Measurements from ENCODE around the gene PCDHB10.
"Not testable (repeated sequence)": the region's sequence is repeated elsewhere in the genome, so short reads cannot be mapped to it uniquely, and the experiment has no call there.

Gene PCDHB10

GRCh38 chr5:141174291-141175104, 17.7 kb upstream of the PCDHB10 start:
- H3K36me3 ChIP-seq (ENCODE audit: control insufficient read depth, low read depth, low read length); H3K4me3 ChIP-seq (ENCODE audit: low read length); H3K4me1 ChIP-seq (ENCODE audit: control insufficient read depth, low read depth, low read length); H3K9ac ChIP-seq (ENCODE audit: low read length); H3K27me3 ChIP-seq (ENCODE audit: control insufficient read depth, insufficient read depth, low read length); H3K27ac ChIP-seq (ENCODE audit: low read length): not testable (repeated sequence)
- peaks cover 15% of the 10 kb centered on the region for H3K9me3 ChIP-seq (ENCODE audit: control insufficient read depth, low read depth, low read length)

- no peaks in the 10 kb centered on the region for H3K27me3 ChIP-seq (ENCODE audit: control insufficient read depth, insufficient read depth, low read length)
- no peak overlapping the region for H3K27ac ChIP-seq (ENCODE audit: low read length)
- H3K4me3 ChIP-seq (ENCODE audit: low read length) = no peak overlapping the region
- no peak overlapping the region for H3K9ac ChIP-seq (ENCODE audit: low read length)
- peaks cover 15% of the 10 kb centered on the region for H3K9me3 ChIP-seq (ENCODE audit: control insufficient read depth, low read depth, low read length)
- H3K4me1 ChIP-seq (ENCODE audit: control insufficient read depth, low read depth, low read length) = no peaks in the 10 kb centered on the region
- no peaks in the 10 kb centered on the region for H3K36me3 ChIP-seq (ENCODE audit: control insufficient read depth, low read depth, low read length)
Observed at GRCh38 chr5:141175933-141176332, 16.2 kb upstream of the PCDHB10 start.

- not testable (repeated sequence) for H3K9ac ChIP-seq (ENCODE audit: low read length); H3K27ac ChIP-seq (ENCODE audit: low read length); H3K27me3 ChIP-seq (ENCODE audit: control insufficient read depth, insufficient read depth, low read length); H3K4me1 ChIP-seq (ENCODE audit: control insufficient read depth, low read depth, low read length); H3K4me3 ChIP-seq (ENCODE audit: low read length); H3K36me3 ChIP-seq (ENCODE audit: control insufficient read depth, low read depth, low read length)
- peaks cover 15% of the 10 kb centered on the region for H3K9me3 ChIP-seq (ENCODE audit: control insufficient read depth, low read depth, low read length)
Observed at GRCh38 chr5:141177577-141178191, 14.5 kb upstream of the PCDHB10 start, which contains the start of gene PCDHB8. Gene PCDHB8, plus strand, starts transcription at chr5:141177790. Its CDS starts 245 bp downstream, at chr5:141178035.

- not testable (repeated sequence) for H3K36me3 ChIP-seq (ENCODE audit: control insufficient read depth, low read depth, low read length); H3K9ac ChIP-seq (ENCODE audit: low read length); H3K4me1 ChIP-seq (ENCODE audit: control insufficient read depth, low read depth, low read length); H3K4me3 ChIP-seq (ENCODE audit: low read length); H3K27me3 ChIP-seq (ENCODE audit: control insufficient read depth, insufficient read depth, low read length); H3K27ac ChIP-seq (ENCODE audit: low read length)
- peaks cover 15% of the 10 kb centered on the region for H3K9me3 ChIP-seq (ENCODE audit: control insufficient read depth, low read depth, low read length)
Observed at GRCh38 chr5:141179371-141179770, 12.8 kb upstream of the PCDHB10 start.

GRCh38 chr5:141179876-141180275, 12.3 kb upstream of the PCDHB10 start:
- not testable (repeated sequence) for H3K27ac ChIP-seq (ENCODE audit: low read length); H3K9ac ChIP-seq (ENCODE audit: low read length); H3K4me3 ChIP-seq (ENCODE audit: low read length); H3K36me3 ChIP-seq (ENCODE audit: control insufficient read depth, low read depth, low read length); H3K27me3 ChIP-seq (ENCODE audit: control insufficient read depth, insufficient read depth, low read length); H3K4me1 ChIP-seq (ENCODE audit: control insufficient read depth, low read depth, low read length)
- H3K9me3 ChIP-seq (ENCODE audit: control insufficient read depth, low read depth, low read length) = peaks cover 15% of the 10 kb centered on the region

GRCh38 chr5:141180313-141180712, 11.8 kb upstream of the PCDHB10 start:
- no peak overlapping the region for H3K27ac ChIP-seq (ENCODE audit: low read length)
- no peak overlapping the region for H3K9ac ChIP-seq (ENCODE audit: low read length)
- no peaks in the 10 kb centered on the region for H3K27me3 ChIP-seq (ENCODE audit: control insufficient read depth, insufficient read depth, low read length)
- no peak overlapping the region for H3K4me3 ChIP-seq (ENCODE audit: low read length)
- H3K36me3 ChIP-seq (ENCODE audit: control insufficient read depth, low read depth, low read length) = no peaks in the 10 kb centered on the region
- H3K9me3 ChIP-seq (ENCODE audit: control insufficient read depth, low read depth, low read length) = peaks cover 15% of the 10 kb centered on the region
- H3K4me1 ChIP-seq (ENCODE audit: control insufficient read depth, low read depth, low read length) = no peaks in the 10 kb centered on the region

GRCh38 chr5:141182248-141182647, 9.9 kb upstream of the PCDHB10 start, which contains the start of gene PCDHB16:
Gene PCDHB16, plus strand, starts transcription at chr5:141182387. Its CDS starts 173 bp downstream, at chr5:141182560.
- Histone ChIP-seq H3K27me3 (ENCODE audit: control insufficient read depth, insufficient read depth, low read length) (no peaks in the 10 kb centered on the region), H3K9ac (ENCODE audit: low read length) (peak within 1 kb of the TSS; percentile 35), H3K4me1 (ENCODE audit: control insufficient read depth, low read depth, low read length) (no peaks in the 10 kb centered on the region), H3K9me3 (ENCODE audit: control insufficient read depth, low read depth, low read length) (peaks cover 5% of the 10 kb centered on the region), H3K27ac (ENCODE audit: low read length) (no peak within 1 kb of the TSS), H3K4me3 (ENCODE audit: low read length) (peak within 1 kb of the TSS; percentile 49), H3K36me3 (ENCODE audit: control insufficient read depth, low read depth, low read length) (no peaks in the 10 kb centered on the region)

- not testable (repeated sequence) for H3K9ac ChIP-seq (ENCODE audit: low read length); H3K27ac ChIP-seq (ENCODE audit: low read length); H3K27me3 ChIP-seq (ENCODE audit: control insufficient read depth, insufficient read depth, low read length); H3K4me3 ChIP-seq (ENCODE audit: low read length); H3K9me3 ChIP-seq (ENCODE audit: control insufficient read depth, low read depth, low read length); H3K4me1 ChIP-seq (ENCODE audit: control insufficient read depth, low read depth, low read length); H3K36me3 ChIP-seq (ENCODE audit: control insufficient read depth, low read depth, low read length)
Observed at GRCh38 chr5:141184117-141184855, 7.9 kb upstream of the PCDHB10 start.

GRCh38 chr5:141186897-141187512, 5.1 kb upstream of the PCDHB10 start, which contains the start of gene PCDHB9:
Gene PCDHB9, plus strand, starts transcription at chr5:141187161. Its CDS starts 158 bp downstream, at chr5:141187319.
- no peaks in the 10 kb centered on the region for H3K36me3 ChIP-seq (ENCODE audit: control insufficient read depth, low read depth, low read length)
- H3K4me3 ChIP-seq (ENCODE audit: low read length) = peak within 1 kb of the TSS; percentile 30
- no peak within 1 kb of the TSS for H3K27ac ChIP-seq (ENCODE audit: low read length)
- no peaks in the 10 kb centered on the region for H3K27me3 ChIP-seq (ENCODE audit: control insufficient read depth, insufficient read depth, low read length)
- peaks cover 3% of the 10 kb centered on the region for H3K9me3 ChIP-seq (ENCODE audit: control insufficient read depth, low read depth, low read length)
- no peaks in the 10 kb centered on the region for H3K4me1 ChIP-seq (ENCODE audit: control insufficient read depth, low read depth, low read length)
- H3K9ac ChIP-seq (ENCODE audit: low read length) = no peak within 1 kb of the TSS

- not testable (repeated sequence) for H3K27ac ChIP-seq (ENCODE audit: low read length); H3K36me3 ChIP-seq (ENCODE audit: control insufficient read depth, low read depth, low read length); H3K4me3 ChIP-seq (ENCODE audit: low read length); H3K27me3 ChIP-seq (ENCODE audit: control insufficient read depth, insufficient read depth, low read length); H3K4me1 ChIP-seq (ENCODE audit: control insufficient read depth, low read depth, low read length); H3K9ac ChIP-seq (ENCODE audit: low read length); H3K9me3 ChIP-seq (ENCODE audit: control insufficient read depth, low read depth, low read length)
Observed at GRCh38 chr5:141188682-141189081, 3.5 kb upstream of the PCDHB10 start.

- H3K4me3 ChIP-seq (ENCODE audit: low read length); H3K27ac ChIP-seq (ENCODE audit: low read length); H3K36me3 ChIP-seq (ENCODE audit: control insufficient read depth, low read depth, low read length); H3K9ac ChIP-seq (ENCODE audit: low read length); H3K4me1 ChIP-seq (ENCODE audit: control insufficient read depth, low read depth, low read length); H3K27me3 ChIP-seq (ENCODE audit: control insufficient read depth, insufficient read depth, low read length); H3K9me3 ChIP-seq (ENCODE audit: control insufficient read depth, low read depth, low read length): not testable (repeated sequence)
Observed at GRCh38 chr5:141189131-141189530, 3.0 kb upstream of the PCDHB10 start.

Measured in iPS-18a (cell line).